ENCODE data around the gene CCDC149. TPM values are rescaled to one million over a fixed set of nuclear protein-coding genes. Genes with fewer than 3 reads are reported as not detected.

CCDC149 gene
- total RNA-seq, 1 donor from 2014 or later = 16.7 TPM

- intact Hi-C loops (cut with DNase I) = no loop called here
- no peak overlapping the region for H3K27ac ChIP-seq
- H3K4me3 ChIP-seq = no peak overlapping the region
- H3K36me3 ChIP-seq = peaks cover 0 to 8% of the 10 kb centered on the region in 2 donors
- H3K27me3 ChIP-seq = no peaks in the 10 kb centered on the region
- no peaks in the 10 kb centered on the region for H3K9me3 ChIP-seq
- DNase-seq (ENCODE audit: extremely low spot score in 2 of 2) = peak in 1 of 2 donors; percentile 20
- no peaks in the 10 kb centered on the region for H3K4me1 ChIP-seq
- TF ChIP-seq, protein P1, sequence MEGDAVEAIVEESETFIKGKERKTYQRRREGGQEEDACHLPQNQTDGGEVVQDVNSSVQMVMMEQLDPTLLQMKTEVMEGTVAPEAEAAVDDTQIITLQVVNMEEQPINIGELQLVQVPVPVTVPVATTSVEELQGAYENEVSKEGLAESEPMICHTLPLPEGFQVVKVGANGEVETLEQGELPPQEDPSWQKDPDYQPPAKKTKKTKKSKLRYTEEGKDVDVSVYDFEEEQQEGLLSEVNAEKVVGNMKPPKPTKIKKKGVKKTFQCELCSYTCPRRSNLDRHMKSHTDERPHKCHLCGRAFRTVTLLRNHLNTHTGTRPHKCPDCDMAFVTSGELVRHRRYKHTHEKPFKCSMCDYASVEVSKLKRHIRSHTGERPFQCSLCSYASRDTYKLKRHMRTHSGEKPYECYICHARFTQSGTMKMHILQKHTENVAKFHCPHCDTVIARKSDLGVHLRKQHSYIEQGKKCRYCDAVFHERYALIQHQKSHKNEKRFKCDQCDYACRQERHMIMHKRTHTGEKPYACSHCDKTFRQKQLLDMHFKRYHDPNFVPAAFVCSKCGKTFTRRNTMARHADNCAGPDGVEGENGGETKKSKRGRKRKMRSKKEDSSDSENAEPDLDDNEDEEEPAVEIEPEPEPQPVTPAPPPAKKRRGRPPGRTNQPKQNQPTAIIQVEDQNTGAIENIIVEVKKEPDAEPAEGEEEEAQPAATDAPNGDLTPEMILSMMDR (IDR thresholded peaks at IDR 0.05) = no peak
- no peak for TF ChIP-seq POLR2A (IDR thresholded peaks at IDR 0.05)
- TF ChIP-seq POLR2AphosphoS5 (IDR thresholded peaks at IDR 0.05; ENCODE audit: insufficient read depth in 1 of 2, low read depth in 1 of 2) = no peak
Measured at GRCh38 chr4:24810871-24811631, 101.8 kb downstream of the CCDC149 start.

GRCh38 chr4:24809815-24810405, 102.9 kb downstream of the CCDC149 start:
- intact Hi-C loops (cut with DNase I) = no loop called here
- Histone ChIP-seq H3K27ac (no peak overlapping the region), H3K36me3 (peaks cover 0 to 8% of the 10 kb centered on the region in 2 donors), H3K27me3 (no peaks in the 10 kb centered on the region), H3K4me1 (peaks cover 4% of the 10 kb centered on the region), H3K9me3 (no peaks in the 10 kb centered on the region), H3K4me3 (no peak overlapping the region)
- DNase-seq (ENCODE audit: extremely low spot score in 2 of 2) = peak in 1 of 2 donors; percentile 25
- TF ChIP-seq POLR2AphosphoS5 (IDR thresholded peaks at IDR 0.05; ENCODE audit: insufficient read depth in 1 of 2, low read depth in 1 of 2) (no peak), POLR2A (IDR thresholded peaks at IDR 0.05) (no peak)
- TF ChIP-seq, protein P1 (IDR thresholded peaks at IDR 0.05) = no peak

GRCh38 chr4:24809376-24809775, 103.5 kb downstream of the CCDC149 start:
- H3K36me3 ChIP-seq = peaks cover 0 to 8% of the 10 kb centered on the region in 2 donors
- intact Hi-C loops (cut with DNase I) = no loop called here
- TF ChIP-seq, protein P1 (IDR thresholded peaks at IDR 0.05) = no peak
- TF ChIP-seq POLR2AphosphoS5 (IDR thresholded peaks at IDR 0.05; ENCODE audit: insufficient read depth in 1 of 2, low read depth in 1 of 2) (no peak), POLR2A (IDR thresholded peaks at IDR 0.05) (no peak)
- H3K4me3 ChIP-seq = no peak overlapping the region
- no peak overlapping the region for H3K27ac ChIP-seq
- H3K27me3 ChIP-seq = no peaks in the 10 kb centered on the region
- H3K9me3 ChIP-seq = no peaks in the 10 kb centered on the region
- DNase-seq (ENCODE audit: extremely low spot score in 2 of 2) = peak in 1 of 2 donors; percentile 72
- peaks cover 4% of the 10 kb centered on the region for H3K4me1 ChIP-seq

DNA sequence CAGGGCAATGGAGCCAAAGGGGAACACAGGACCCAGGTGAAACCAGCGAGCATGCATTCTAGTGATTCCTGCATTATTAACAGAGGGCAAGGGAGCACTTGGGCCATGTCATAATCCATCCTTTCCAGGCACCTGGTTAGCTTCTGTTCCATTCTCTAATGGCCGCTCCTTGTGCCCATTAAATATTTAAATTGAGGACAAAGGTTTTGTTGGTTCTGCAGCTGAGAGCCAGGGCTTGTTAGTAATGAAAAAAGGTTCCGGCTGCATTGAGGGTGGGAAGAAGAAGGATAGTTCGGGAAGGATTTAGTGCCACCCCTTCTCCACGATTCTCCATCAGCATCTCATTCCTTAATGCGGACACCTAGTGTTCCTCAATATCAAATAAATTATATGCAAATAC, 103.9 kb downstream of the CCDC149 start:
- DNase-seq (ENCODE audit: extremely low spot score in 2 of 2) = no peak
- peaks cover 0 to 8% of the 10 kb centered on the region in 2 donors for H3K36me3 ChIP-seq
- no peak for TF ChIP-seq POLR2A (IDR thresholded peaks at IDR 0.05)
- TF ChIP-seq POLR2AphosphoS5 (IDR thresholded peaks at IDR 0.05; ENCODE audit: insufficient read depth in 1 of 2, low read depth in 1 of 2) = no peak
- TF ChIP-seq, protein P1 (IDR thresholded peaks at IDR 0.05) = no peak
- no peak overlapping the region for H3K27ac ChIP-seq
- peaks cover 4% of the 10 kb centered on the region for H3K4me1 ChIP-seq
- H3K27me3 ChIP-seq = no peaks in the 10 kb centered on the region
- no peak overlapping the region for H3K4me3 ChIP-seq
- intact Hi-C loops (cut with DNase I) = no loop called here
- no peaks in the 10 kb centered on the region for H3K9me3 ChIP-seq

GRCh38 chr4:24808261-24808660, 104.6 kb downstream of the CCDC149 start:
- no peak for TF ChIP-seq POLR2AphosphoS5 (IDR thresholded peaks at IDR 0.05; ENCODE audit: insufficient read depth in 1 of 2, low read depth in 1 of 2)
- TF ChIP-seq POLR2A (IDR thresholded peaks at IDR 0.05) = no peak
- TF ChIP-seq, protein P1 (IDR thresholded peaks at IDR 0.05) = no peak
- H3K36me3 ChIP-seq = peaks cover 0 to 8% of the 10 kb centered on the region in 2 donors
- no peak overlapping the region for H3K27ac ChIP-seq
- intact Hi-C loops (cut with DNase I) = no loop called here
- H3K4me3 ChIP-seq = no peak overlapping the region
- DNase-seq (ENCODE audit: extremely low spot score in 2 of 2) = peak; percentile 69 to 94
- no peaks in the 10 kb centered on the region for H3K27me3 ChIP-seq
- H3K4me1 ChIP-seq = peaks cover 4% of the 10 kb centered on the region
- no peaks in the 10 kb centered on the region for H3K9me3 ChIP-seq

Data from vagina (tissue), 2 donors.